CD14-positive monocyte (primary cell): Measurements from ENCODE around the gene TEKTIP1. TPM values are rescaled to one million over a fixed set of nuclear protein-coding genes. Genes with fewer than 3 reads are reported as not detected.

Source experiments
- DNase-seq, 3 donors: peaks; one replicate each; pipeline ENCODE4 v3.0.0-alpha.2; 2011 to 2022
- H2AFZ ChIP-seq: 2 replicates; pipeline ENCODE4 v1.6.0; 2012; ENCODE audit warnings: mild to moderate bottlenecking, low read depth, low read length, inconsistent platforms; ENCODE audit not compliant: insufficient read depth, poor library complexity, severe bottlenecking
- H3K27ac ChIP-seq, 2 donors: 1 replicate in 1 of 2; 2 replicates in 1 of 2; pipeline ENCODE4 v1.5.1; 2012 to 2013; ENCODE audit warnings: low read length in 2 of 2, control low read depth in 1 of 2, inconsistent platforms in 1 of 2, low read depth in 1 of 2, mild to moderate bottlenecking in 1 of 2
- H3K27me3 ChIP-seq, 2 donors: one replicate each; pipeline versions ENCODE4 v1.6.0 to v1.6.1; 2011 to 2013; ENCODE audit warnings: low read length in 2 of 2; ENCODE audit not compliant: control insufficient read depth in 2 of 2, insufficient read depth in 2 of 2
- H3K36me3 ChIP-seq, 2 donors: replicated peaks in 1 of 2; 1 replicate in 1 of 2; 2 replicates in 1 of 2; pipeline versions ENCODE4 v1.5.1 to v1.6.1; 2012 to 2013; ENCODE audit warnings: low read length in 2 of 2, control low read depth in 1 of 2, inconsistent platforms in 1 of 2, mild to moderate bottlenecking in 1 of 2; ENCODE audit not compliant: insufficient read depth in 2 of 2, control insufficient read depth in 1 of 2
- H3K4me1 ChIP-seq, 2 donors: 1 replicate in 1 of 2; 2 replicates in 1 of 2; pipeline versions ENCODE4 v1.5.1 to v1.6.1; 2012 to 2013; ENCODE audit warnings: low read length in 2 of 2, control low read depth in 1 of 2, inconsistent platforms in 1 of 2, mild to moderate bottlenecking in 1 of 2, moderate library complexity in 1 of 2; ENCODE audit not compliant: insufficient read depth in 2 of 2, control insufficient read depth in 1 of 2
- H3K4me2 ChIP-seq: replicated peaks from 2 replicates; pipeline ENCODE3; 2012; ENCODE audit warnings: low read length, moderate library complexity, mild to moderate bottlenecking; ENCODE audit not compliant: poor library complexity, severe bottlenecking; ENCODE audit errors: extremely low read depth
- H3K4me3 ChIP-seq, 3 experiments: fragments of 200-600 bp in 1 of 3; sonication (generic) in 1 of 3; replicated peaks in 1 of 3; 1 replicate in 2 of 3; 2 replicates in 1 of 3; pipeline ENCODE4 v1.5.1; 2011 to 2013; ENCODE audit warnings: low read length in 3 of 3, mild to moderate bottlenecking in 3 of 3, control low read depth in 2 of 3, low read depth in 2 of 3, inconsistent platforms in 1 of 3, moderate library complexity in 1 of 3
- H3K79me2 ChIP-seq: 2 replicates; pipeline ENCODE4 v1.6.0; 2012; ENCODE audit warnings: mild to moderate bottlenecking, control low read depth, inconsistent platforms, low read length, moderate library complexity; ENCODE audit not compliant: insufficient read depth
- H3K9ac ChIP-seq: 2 replicates; pipeline ENCODE4 v1.6.0; 2017; ENCODE audit warnings: low read length, mild to moderate bottlenecking; ENCODE audit not compliant: insufficient read depth, poor library complexity, severe bottlenecking
- H3K9me3 ChIP-seq, 2 donors: replicated peaks in 1 of 2; 1 replicate in 1 of 2; 2 replicates in 1 of 2; pipeline versions ENCODE4 v1.5.1 to v1.6.1; 2012 to 2013; ENCODE audit warnings: low read length in 2 of 2, control low read depth in 1 of 2; ENCODE audit not compliant: control insufficient read depth in 1 of 2, insufficient read depth in 1 of 2
- H4K20me1 ChIP-seq: 2 replicates; pipeline ENCODE4 v1.6.0; 2012; ENCODE audit warnings: mild to moderate bottlenecking, low read length, control low read depth, moderate library complexity; ENCODE audit not compliant: insufficient read depth
- H3K27ac Mint-ChIP-seq, 7 donors: one replicate each; pipeline ENCODE4 v1.8.0; 2020; ENCODE audit warnings: mild to moderate bottlenecking in 7 of 7, mixed read lengths in 7 of 7, moderate library complexity in 6 of 7, inconsistent platforms in 2 of 7
- H3K27me3 Mint-ChIP-seq, 3 donors: one replicate each; pipeline ENCODE4 v1.8.0; 2021 to 2022; ENCODE audit warnings: low read depth in 3 of 3, mild to moderate bottlenecking in 3 of 3, mixed read lengths in 3 of 3, moderate library complexity in 3 of 3, inconsistent platforms in 1 of 3
- H3K36me3 Mint-ChIP-seq, 2 donors: one replicate each; pipeline ENCODE4 v1.8.0; 2020; ENCODE audit warnings: mixed read lengths in 2 of 2, inconsistent platforms in 1 of 2, mild to moderate bottlenecking in 1 of 2
- H3K4me1 Mint-ChIP-seq: one replicate; pipeline ENCODE4 v1.8.0; 2020; ENCODE audit warnings: mild to moderate bottlenecking, mixed read lengths
- H3K4me3 Mint-ChIP-seq, 2 donors: one replicate each; pipeline ENCODE4 v1.8.0; 2020; ENCODE audit warnings: mild to moderate bottlenecking in 2 of 2, mixed read lengths in 2 of 2, moderate library complexity in 1 of 2
- H3K9me3 Mint-ChIP-seq, 7 donors: one replicate each; pipeline ENCODE4 v1.8.0; 2020 to 2022; ENCODE audit warnings: mixed read lengths in 7 of 7, mild to moderate bottlenecking in 6 of 7, moderate library complexity in 6 of 7, inconsistent platforms in 2 of 7
- WGBS: methylation state at CpG from one replicate; pipeline ENCODE4 v1.1.5; 2013; ENCODE audit warnings: missing lambda C conversion rate; ENCODE audit not compliant: insufficient coverage; 5-methylcytosine and 5-hydroxymethylcytosine counted together
- intact Hi-C, 2 donors: fragments of 100-400 bp; cut with micrococcal nuclease; formaldehyde crosslinking; loops; one replicate each; pipeline versions ENCODE4 v1.15.0 to v1.15.1; 2023
- polyA plus RNA-seq, 3 donors: library from polyadenylated mRNA; depleted of rRNA in 1 of 3; unstranded in 2 of 3; stranded (reverse) in 1 of 3; fragments of 300-500 nt in 2 of 3; fragments of >200 nt in 1 of 3; fragmentation: Illumina TruSeq in 2 of 3; gene quantifications; 1 replicate in 2 of 3; 2 replicates in 1 of 3; pipeline ENCODE4 v1.2.3, GENCODE V29; 2012 to 2021
- TF ChIP-seq, protein P1 (sequence below): fragments of 200-600 bp; IDR thresholded peaks from one replicate; pipeline ENCODE4 v1.8.0; 2022; ENCODE audit warnings: antibody characterized with exemption, mild to moderate bottlenecking

Gene TEKTIP1
- polyA plus RNA-seq, 3 donors = 1.8 TPM; not detected in 2

DNA sequence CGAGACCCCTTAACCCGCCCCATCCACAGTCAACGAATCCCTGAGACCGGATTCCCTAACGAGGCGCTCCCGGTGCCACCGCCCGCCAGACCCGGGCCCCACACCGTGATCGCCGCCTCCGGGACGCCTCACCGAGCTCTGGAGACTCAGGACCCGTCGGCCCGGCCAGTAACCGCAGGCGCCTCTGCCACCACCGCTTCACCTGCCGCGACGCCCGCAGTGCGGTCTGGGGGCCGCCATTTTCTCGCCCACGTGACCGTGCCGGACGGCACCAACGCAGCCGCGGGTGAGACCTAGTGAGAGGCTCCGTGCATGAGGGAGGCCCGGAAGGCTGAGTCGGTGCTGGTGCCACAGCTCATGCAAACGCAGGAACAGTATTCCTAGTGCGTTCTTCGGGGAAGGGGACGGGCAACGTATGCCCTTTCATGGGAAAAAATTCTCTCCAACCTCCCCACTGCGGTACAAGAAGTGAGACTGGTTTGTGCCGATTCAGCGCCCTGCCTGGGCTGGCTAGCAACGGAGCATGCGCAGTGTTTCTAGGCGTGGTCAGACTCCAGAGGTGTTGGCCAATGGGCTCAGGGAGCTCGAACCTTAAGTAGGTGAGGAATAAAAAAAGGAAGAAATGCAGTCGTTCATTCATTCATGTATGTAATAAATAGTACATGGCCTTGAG lies 38.4 kb upstream of the TEKTIP1 start, which contains the start of gene DOHH:
TSS of gene DOHH (minus strand) at position 246 of the 673 bp plus-strand sequence. CDS start 3,860 bp downstream, outside the sequence.
- peaks cover 25% of the 10 kb centered on the region for H3K79me2 ChIP-seq
- Mint-ChIP-seq H3K27ac (peak within 1 kb of the TSS; percentile 94 to 98 (median 97)), H3K4me3 (peak within 1 kb of the TSS; percentile 88 to 92), H3K36me3 (peaks cover 12 to 19% of the 10 kb centered on the region in 2 donors), H3K27me3 (peaks cover 0 to 2% (median 0%) of the 10 kb centered on the region in 3 donors), H3K4me1 (peaks cover 23% of the 10 kb centered on the region), H3K9me3 (peaks cover 0 to 2% (median 0%) of the 10 kb centered on the region in 7 donors)
- intact Hi-C loops = loop anchor here in 1 of 2 donors (10.0 kb wide), 1 partner anchor 66 kb away; no protein-coding TSS in a partner anchor
- WGBS = under 1% methylated on average over 45 of the region's 52 CpGs
- peak within 1 kb of the TSS; percentile 78 to 100 for H3K27ac ChIP-seq
- no peaks in the 10 kb centered on the region for H4K20me1 ChIP-seq
- H3K27me3 ChIP-seq = no peaks in the 10 kb centered on the region
- no peaks in the 10 kb centered on the region for H3K9me3 ChIP-seq
- H2AFZ ChIP-seq = peak within 1 kb of the TSS; percentile 87
- DNase-seq = peak; percentile 95 to 98 (median 96)
- H3K4me2 ChIP-seq = peak within 1 kb of the TSS; percentile 98
- peak within 1 kb of the TSS; percentile 74 to 92 (median 92) for H3K4me3 ChIP-seq
- H3K36me3 ChIP-seq = peaks cover 12 to 19% of the 10 kb centered on the region in 2 donors
- TF ChIP-seq, protein P1, sequence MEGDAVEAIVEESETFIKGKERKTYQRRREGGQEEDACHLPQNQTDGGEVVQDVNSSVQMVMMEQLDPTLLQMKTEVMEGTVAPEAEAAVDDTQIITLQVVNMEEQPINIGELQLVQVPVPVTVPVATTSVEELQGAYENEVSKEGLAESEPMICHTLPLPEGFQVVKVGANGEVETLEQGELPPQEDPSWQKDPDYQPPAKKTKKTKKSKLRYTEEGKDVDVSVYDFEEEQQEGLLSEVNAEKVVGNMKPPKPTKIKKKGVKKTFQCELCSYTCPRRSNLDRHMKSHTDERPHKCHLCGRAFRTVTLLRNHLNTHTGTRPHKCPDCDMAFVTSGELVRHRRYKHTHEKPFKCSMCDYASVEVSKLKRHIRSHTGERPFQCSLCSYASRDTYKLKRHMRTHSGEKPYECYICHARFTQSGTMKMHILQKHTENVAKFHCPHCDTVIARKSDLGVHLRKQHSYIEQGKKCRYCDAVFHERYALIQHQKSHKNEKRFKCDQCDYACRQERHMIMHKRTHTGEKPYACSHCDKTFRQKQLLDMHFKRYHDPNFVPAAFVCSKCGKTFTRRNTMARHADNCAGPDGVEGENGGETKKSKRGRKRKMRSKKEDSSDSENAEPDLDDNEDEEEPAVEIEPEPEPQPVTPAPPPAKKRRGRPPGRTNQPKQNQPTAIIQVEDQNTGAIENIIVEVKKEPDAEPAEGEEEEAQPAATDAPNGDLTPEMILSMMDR = no peak
- peaks cover 21 to 26% of the 10 kb centered on the region in 2 donors for H3K4me1 ChIP-seq
- peak within 1 kb of the TSS; percentile 96 for H3K9ac ChIP-seq

DNA sequence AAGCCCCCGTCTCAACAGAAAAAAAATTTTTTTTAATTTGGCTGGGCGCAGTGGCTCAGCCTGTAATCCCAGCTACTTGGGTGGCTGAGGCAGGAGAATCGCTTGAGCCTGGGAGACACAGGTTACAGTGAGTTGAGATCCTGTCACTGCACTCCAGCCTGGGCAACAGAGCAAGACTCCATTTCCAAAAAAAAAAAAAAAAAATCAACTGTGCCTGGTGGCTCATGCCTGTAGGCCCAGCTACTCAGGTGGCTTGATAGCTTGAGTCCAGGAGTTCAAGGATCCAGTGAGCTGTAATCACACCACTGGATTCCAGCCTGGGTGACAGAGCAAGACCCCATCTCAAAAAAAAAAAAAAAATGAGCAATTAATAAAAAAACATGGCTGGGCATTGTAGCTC lies 37.2 kb upstream of the TEKTIP1 start:
- H3K27ac Mint-ChIP-seq = no peak overlapping the region
- H3K9ac ChIP-seq = no peak overlapping the region
- peaks cover 0 to 2% (median 0%) of the 10 kb centered on the region in 7 donors for H3K9me3 Mint-ChIP-seq
- H4K20me1 ChIP-seq = no peaks in the 10 kb centered on the region
- intact Hi-C loops = loop anchor here in 1 of 2 donors (10.0 kb wide), 1 partner anchor 67 kb away; no protein-coding TSS in a partner anchor
- peaks cover 22 to 29% of the 10 kb centered on the region in 2 donors for H3K4me1 ChIP-seq
- WGBS = 100% methylated on average over 3 of the region's 3 CpGs
- peaks cover 31% of the 10 kb centered on the region for H3K79me2 ChIP-seq
- no peak overlapping the region for H3K4me2 ChIP-seq
- no peak overlapping the region for H3K27ac ChIP-seq
- no peak overlapping the region for H2AFZ ChIP-seq
- peaks cover under 1 to 7% of the 10 kb centered on the region in 2 donors for H3K36me3 ChIP-seq
- peaks cover 27% of the 10 kb centered on the region for H3K4me1 Mint-ChIP-seq
- TF ChIP-seq, protein P1 = no peak
- H3K4me3 Mint-ChIP-seq = no peak overlapping the region
- no peaks in the 10 kb centered on the region for H3K9me3 ChIP-seq
- peaks cover 0 to 2% (median 0%) of the 10 kb centered on the region in 3 donors for H3K27me3 Mint-ChIP-seq
- H3K27me3 ChIP-seq = no peaks in the 10 kb centered on the region
- DNase-seq = no peak
- no peak overlapping the region for H3K4me3 ChIP-seq
- peaks cover 3 to 10% of the 10 kb centered on the region in 2 donors for H3K36me3 Mint-ChIP-seq
